GM06990 (cell line): ENCODE data around the gene WIPF1.

Experiments used
- DNase-seq: peaks from one replicate; pipeline ENCODE4 v3.0.0-alpha.2; 2011; ENCODE audit not compliant: insufficient read length; ENCODE audit errors: extremely low read depth
- H3K27me3 ChIP-seq: replicated peaks from 2 replicates; pipeline ENCODE4 v1.6.0; 2011; ENCODE audit warnings: low read length; ENCODE audit not compliant: control insufficient read depth, insufficient read depth
- H3K36me3 ChIP-seq: 2 replicates; pipeline ENCODE4 v1.5.1; 2011; ENCODE audit warnings: low read length; ENCODE audit not compliant: control insufficient read depth, insufficient read depth
- H3K4me3 ChIP-seq: replicated peaks from 2 replicates; pipeline ENCODE4 v1.5.1; 2011; ENCODE audit warnings: low read depth, mild to moderate bottlenecking, control low read depth, low read length
- TF ChIP-seq, protein P1 (sequence below): IDR thresholded peaks from 2 replicates; pipeline ENCODE4 v1.5.1; 2011; ENCODE audit warnings: low read length, control low read depth, mild to moderate bottlenecking, inconsistent platforms; ENCODE audit not compliant: insufficient read depth, poor library complexity, severe bottlenecking

Gene WIPF1

DNA sequence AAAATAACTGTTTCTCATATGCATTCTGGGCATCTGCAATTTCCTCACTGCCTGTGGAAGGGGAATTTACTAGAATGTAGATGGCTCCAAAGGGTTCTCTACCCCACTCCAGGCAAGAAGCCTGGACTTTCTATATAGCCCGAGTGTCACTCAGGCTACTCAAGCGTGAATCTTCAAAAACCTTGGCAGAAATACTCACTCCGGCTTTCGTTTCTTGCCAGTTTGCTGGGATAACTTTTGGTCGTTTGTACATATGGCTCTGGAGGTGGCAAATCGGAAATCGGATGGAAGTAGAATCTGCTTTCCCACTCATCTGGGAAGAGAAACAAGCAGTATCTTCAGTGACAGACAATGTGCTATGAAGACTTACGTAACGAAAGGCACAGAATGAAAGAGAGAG is 30.7 kb downstream of the WIPF1 start:
- TF ChIP-seq, protein P1, sequence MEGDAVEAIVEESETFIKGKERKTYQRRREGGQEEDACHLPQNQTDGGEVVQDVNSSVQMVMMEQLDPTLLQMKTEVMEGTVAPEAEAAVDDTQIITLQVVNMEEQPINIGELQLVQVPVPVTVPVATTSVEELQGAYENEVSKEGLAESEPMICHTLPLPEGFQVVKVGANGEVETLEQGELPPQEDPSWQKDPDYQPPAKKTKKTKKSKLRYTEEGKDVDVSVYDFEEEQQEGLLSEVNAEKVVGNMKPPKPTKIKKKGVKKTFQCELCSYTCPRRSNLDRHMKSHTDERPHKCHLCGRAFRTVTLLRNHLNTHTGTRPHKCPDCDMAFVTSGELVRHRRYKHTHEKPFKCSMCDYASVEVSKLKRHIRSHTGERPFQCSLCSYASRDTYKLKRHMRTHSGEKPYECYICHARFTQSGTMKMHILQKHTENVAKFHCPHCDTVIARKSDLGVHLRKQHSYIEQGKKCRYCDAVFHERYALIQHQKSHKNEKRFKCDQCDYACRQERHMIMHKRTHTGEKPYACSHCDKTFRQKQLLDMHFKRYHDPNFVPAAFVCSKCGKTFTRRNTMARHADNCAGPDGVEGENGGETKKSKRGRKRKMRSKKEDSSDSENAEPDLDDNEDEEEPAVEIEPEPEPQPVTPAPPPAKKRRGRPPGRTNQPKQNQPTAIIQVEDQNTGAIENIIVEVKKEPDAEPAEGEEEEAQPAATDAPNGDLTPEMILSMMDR = no peak
- DNase-seq = no peak
- Histone ChIP-seq H3K4me3 (no peak overlapping the region), H3K36me3 (peaks cover 28% of the 10 kb centered on the region), H3K27me3 (no peaks in the 10 kb centered on the region)

DNA sequence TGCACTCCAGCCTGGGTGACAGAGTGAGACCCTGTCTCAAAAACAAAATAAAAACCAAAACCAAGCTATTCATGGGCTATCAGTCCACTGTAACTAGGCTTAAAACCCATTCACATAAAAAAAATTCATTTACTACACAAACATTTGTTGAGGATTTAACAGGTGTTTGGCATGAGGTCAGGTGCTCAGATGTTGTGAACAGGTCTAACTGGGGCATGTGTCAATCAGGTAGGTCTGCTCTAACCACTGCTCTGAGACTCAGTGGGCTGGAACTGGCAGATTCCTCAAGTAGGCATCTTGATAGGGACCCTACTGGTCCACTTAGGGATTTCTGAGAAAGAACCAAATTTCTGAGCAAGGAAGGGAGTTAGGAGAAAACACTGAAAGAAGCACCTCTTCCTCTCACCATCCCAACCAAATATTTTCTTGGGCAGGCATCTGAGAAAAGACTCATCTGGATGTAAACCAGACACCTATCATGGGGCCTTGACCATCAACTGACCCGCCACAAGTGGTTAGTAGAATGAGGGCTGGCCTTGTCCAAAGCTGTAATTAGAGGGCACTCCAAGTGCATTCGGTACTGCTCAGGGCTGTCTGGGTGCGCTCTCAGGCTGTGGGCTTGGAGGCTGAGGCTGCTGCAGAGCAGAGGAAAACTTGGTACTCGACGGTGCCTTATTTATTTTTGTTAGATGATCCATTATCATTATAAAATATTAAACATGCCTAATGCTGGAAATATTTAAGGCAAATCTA is 33.9 kb downstream of the WIPF1 start:
- no peaks in the 10 kb centered on the region for H3K27me3 ChIP-seq
- no peak for DNase-seq
- H3K36me3 ChIP-seq = peaks cover 24% of the 10 kb centered on the region
- TF ChIP-seq, protein P1 = no peak
- H3K4me3 ChIP-seq = no peak overlapping the region

DNA sequence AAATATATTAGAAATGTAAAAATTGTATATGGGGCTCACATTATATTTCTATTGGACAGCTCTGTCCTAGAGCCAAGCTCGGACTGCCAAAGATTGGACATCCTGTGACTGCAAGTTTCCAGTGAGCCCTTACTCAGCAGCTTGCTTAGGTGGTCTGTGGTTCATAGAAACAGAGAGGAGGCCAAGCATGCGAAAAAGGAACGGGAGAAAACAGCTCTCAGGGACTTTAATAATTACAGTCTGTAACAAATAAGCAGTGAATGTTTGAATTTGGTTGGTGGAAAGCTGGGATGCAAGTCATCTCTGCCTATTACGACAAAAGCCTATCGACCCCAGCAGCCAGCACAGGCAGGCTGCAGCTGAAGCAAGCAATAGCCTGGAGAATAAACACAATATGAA is 35.6 kb downstream of the WIPF1 start:
- no peak overlapping the region for H3K4me3 ChIP-seq
- peaks cover 16% of the 10 kb centered on the region for H3K36me3 ChIP-seq
- DNase-seq = no peak
- TF ChIP-seq, protein P1 = no peak
- no peaks in the 10 kb centered on the region for H3K27me3 ChIP-seq

DNA sequence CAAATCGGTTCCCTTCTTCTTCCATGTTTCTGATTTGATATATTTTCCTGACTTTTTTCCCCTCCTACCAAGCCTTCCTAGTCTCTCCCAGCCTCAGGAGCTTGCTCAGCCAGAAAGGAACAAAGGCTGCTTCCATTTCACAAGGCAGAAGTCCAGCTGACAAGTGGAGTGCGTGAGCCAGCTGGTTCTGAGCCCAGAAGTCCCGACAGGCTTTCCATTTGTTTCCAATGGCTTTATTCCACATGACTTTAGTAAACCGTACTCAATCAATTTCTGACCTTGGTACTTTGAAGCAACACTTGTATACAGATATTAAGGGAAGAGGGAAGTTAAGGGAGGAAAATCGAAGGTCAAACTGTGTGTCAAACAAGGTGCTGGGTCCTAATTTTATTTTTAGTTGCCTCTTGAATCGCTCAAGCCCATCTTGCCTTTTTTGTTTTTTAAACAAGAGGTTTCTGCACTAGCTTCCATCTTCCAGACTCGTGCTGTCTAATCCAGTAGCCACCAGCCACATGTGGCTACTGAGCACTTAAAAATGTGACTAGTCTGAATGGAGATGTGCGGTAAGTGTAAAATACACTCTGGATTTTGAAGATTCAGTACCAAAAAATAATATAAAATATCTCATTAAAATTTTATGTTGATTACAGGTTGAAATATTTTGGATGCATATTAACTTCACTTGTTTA is 36.2 kb downstream of the WIPF1 start:
- Histone ChIP-seq H3K36me3 (peaks cover 13% of the 10 kb centered on the region), H3K4me3 (no peak overlapping the region), H3K27me3 (no peaks in the 10 kb centered on the region)
- TF ChIP-seq, protein P1 = no peak
- DNase-seq = no peak

DNA sequence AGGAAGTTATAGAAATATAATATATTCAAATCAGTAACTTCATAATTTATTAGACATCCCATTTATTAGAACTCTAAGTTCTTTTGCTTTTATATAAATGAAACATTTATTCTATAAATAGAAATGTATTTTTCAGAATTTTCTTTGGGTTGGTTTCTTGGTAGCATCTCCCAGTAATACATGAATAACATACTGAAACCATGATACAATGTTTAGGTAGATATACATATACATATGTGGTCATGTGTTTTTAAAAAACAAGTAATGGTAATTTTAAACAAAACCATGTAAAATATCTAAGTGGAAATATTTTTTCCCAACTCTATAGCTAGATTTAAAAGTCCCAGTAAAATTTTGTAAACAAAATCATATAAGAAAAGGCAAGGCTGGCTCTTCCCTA is 36.9 kb downstream of the WIPF1 start:
- no peaks in the 10 kb centered on the region for H3K27me3 ChIP-seq
- TF ChIP-seq, protein P1 = no peak

DNA sequence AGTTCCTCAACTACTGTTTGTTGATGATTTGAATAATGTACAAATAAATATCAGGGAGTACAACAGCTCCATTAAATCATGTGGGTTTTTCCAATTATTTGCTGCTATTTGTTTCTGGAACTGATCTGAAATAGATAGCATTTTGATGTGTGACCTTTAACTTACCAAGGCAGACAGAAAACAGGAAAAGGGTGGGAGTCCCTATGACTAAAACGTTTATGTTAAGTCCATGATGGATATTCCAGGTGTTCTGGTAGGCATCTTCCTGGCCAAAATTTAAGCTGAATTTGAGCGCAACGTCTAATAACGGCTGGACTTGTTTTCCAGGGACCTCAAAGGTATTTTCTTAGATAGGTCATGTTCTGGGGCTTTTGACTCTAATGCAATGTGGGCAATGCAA is 41.6 kb downstream of the WIPF1 start:
- H3K27me3 ChIP-seq = no peaks in the 10 kb centered on the region
- DNase-seq = no peak
- H3K4me3 ChIP-seq = no peak overlapping the region
- no peaks in the 10 kb centered on the region for H3K36me3 ChIP-seq
- TF ChIP-seq, protein P1 = no peak

More for the DNA sequence above, 36.9 kb downstream of the WIPF1 start:
- no peak overlapping the region for H3K4me3 ChIP-seq
- DNase-seq = no peak
- H3K36me3 ChIP-seq = peaks cover 13% of the 10 kb centered on the region
